ENCODE data around the gene ZNF284. TPM values are rescaled to one million over a fixed set of nuclear protein-coding genes. Genes with fewer than 3 reads are reported as not detected.

ZNF284 gene
- total RNA-seq, 2 experiments from 2014 or later = 1.7 to 1.9 TPM

DNA sequence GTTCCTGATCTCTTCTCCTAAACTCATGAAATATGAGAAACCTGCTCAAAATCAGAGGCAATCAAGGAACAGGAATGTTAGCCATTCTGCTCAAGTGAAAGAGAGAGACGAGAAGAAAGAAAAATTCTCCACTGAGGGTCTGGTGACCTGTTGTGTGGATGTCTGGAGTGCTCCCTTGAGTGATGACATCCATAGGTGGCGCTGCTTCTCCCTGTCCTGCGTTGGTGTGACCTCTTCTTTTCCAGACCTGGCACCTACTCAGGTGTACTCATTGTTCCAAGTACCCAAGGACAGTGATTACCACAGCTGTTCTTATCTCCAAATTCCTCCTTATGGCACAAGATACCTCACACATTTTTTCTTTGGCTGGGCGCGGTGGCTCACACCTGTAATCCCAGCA lies 16.1 kb upstream of the ZNF284 start:
- no peak for DNase-seq
- intact Hi-C loops (cut with micrococcal nuclease) = no loop called here
- Mint-ChIP-seq H3K4me1 (ENCODE audit: low read depth) (peaks cover 18% of the 10 kb centered on the region), H3K36me3 (ENCODE audit: low read depth) (peaks cover 50% of the 10 kb centered on the region), H3K27me3 (no peaks in the 10 kb centered on the region), H3K27ac (no peak overlapping the region), H3K9me3 (peaks cover 8% of the 10 kb centered on the region), H3K4me3 (no peak overlapping the region)
- ChIA-PET CTCF (no interaction called here), POLR2A (no interaction called here)
- ATAC-seq = no peak
- TF ChIP-seq, protein P1, sequence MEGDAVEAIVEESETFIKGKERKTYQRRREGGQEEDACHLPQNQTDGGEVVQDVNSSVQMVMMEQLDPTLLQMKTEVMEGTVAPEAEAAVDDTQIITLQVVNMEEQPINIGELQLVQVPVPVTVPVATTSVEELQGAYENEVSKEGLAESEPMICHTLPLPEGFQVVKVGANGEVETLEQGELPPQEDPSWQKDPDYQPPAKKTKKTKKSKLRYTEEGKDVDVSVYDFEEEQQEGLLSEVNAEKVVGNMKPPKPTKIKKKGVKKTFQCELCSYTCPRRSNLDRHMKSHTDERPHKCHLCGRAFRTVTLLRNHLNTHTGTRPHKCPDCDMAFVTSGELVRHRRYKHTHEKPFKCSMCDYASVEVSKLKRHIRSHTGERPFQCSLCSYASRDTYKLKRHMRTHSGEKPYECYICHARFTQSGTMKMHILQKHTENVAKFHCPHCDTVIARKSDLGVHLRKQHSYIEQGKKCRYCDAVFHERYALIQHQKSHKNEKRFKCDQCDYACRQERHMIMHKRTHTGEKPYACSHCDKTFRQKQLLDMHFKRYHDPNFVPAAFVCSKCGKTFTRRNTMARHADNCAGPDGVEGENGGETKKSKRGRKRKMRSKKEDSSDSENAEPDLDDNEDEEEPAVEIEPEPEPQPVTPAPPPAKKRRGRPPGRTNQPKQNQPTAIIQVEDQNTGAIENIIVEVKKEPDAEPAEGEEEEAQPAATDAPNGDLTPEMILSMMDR (IDR thresholded peaks at IDR 0.05) = no peak

DNA sequence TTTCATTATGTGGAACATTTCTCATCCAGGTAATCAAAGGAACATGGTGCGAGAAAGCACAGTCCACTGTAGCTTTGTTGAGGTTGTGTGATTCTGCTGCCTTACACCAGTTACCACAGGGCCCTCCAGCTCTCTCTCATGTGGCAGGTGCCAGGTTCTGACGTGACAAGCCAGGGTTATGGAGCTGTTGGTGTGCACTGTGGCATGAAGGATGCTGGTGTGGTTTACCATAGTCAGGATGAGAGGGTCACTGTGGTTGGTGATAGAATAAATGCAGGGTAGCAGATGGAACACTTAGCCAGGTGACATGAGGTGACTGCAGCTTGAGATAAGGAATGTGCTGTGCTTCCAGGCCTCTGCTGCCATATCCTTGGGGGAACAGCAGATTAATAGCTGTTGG lies 12.7 kb upstream of the ZNF284 start:
- POLR2A ChIA-PET = no interaction called here

DNA sequence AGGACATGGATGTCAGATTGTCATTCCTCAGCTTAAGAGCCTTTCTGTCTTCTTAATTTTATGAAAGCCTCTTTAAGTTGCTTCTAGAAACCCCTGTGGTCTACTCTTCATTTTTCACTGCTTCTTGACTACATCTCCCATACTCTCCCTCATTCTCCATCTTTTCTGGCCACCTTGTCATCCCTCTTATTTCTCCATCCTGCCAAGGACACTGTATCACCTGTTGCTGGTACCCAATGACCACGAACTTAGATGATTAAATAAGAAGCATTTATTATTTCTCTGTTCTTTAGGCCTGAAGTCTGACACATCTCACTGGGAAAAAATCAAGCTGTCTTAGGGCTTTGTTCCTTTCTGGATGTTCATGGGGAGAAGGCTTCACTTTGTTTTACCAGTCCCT lies 10.9 kb upstream of the ZNF284 start:
- Mint-ChIP-seq H3K36me3 (ENCODE audit: low read depth) (peaks cover 66% of the 10 kb centered on the region), H3K9me3 (peaks cover 16% of the 10 kb centered on the region), H3K27ac (no peak overlapping the region), H3K27me3 (no peaks in the 10 kb centered on the region), H3K4me1 (ENCODE audit: low read depth) (no peaks in the 10 kb centered on the region), H3K4me3 (no peak overlapping the region)
- CTCF ChIA-PET = no interaction called here
- intact Hi-C loops (cut with micrococcal nuclease) = no loop called here
- POLR2A ChIA-PET = interaction anchor here (0.6 kb wide), 1 partner anchor 53 kb away, joined by 5 read pairs; no protein-coding TSS in a partner anchor
- DNase-seq = no peak
- no peak for ATAC-seq
- TF ChIP-seq, protein P1 (IDR thresholded peaks at IDR 0.05) = no peak

More for the DNA sequence above, 12.7 kb upstream of the ZNF284 start:
- TF ChIP-seq, protein P1 (IDR thresholded peaks at IDR 0.05) = no peak
- intact Hi-C loops (cut with micrococcal nuclease) = no loop called here
- Mint-ChIP-seq H3K36me3 (ENCODE audit: low read depth) (peaks cover 68% of the 10 kb centered on the region), H3K4me3 (no peak overlapping the region), H3K27ac (no peak overlapping the region), H3K4me1 (ENCODE audit: low read depth) (no peaks in the 10 kb centered on the region), H3K27me3 (no peaks in the 10 kb centered on the region), H3K9me3 (peaks cover 13% of the 10 kb centered on the region)
- CTCF ChIA-PET = no interaction called here
- DNase-seq (no peak), ATAC-seq (no peak)

DNA sequence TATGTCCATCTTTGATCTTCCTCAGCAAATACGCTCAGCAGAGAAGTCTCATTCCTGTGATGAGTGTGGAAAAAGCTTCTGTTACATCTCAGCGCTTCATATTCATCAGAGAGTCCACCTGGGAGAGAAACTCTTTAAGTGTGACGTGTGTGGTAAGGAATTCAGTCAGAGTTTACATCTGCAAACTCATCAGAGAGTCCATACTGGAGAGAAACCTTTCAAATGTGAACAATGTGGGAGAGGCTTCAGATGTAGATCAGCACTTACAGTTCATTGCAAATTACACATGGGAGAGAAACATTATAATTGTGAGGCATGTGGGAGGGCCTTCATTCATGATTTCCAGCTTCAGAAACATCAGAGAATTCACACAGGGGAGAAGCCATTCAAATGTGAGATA lies 5.7 kb upstream of the ZNF284 start:
- ChIA-PET CTCF (no interaction called here), POLR2A (interaction anchor here (0.9 kb wide), 1 partner anchor 11 kb away, joined by 3 read pairs; no protein-coding TSS in a partner anchor)
- Mint-ChIP-seq H3K4me1 (ENCODE audit: low read depth) (peaks cover 4% of the 10 kb centered on the region), H3K27me3 (no peaks in the 10 kb centered on the region), H3K4me3 (no peak overlapping the region), H3K9me3 (peaks cover 47% of the 10 kb centered on the region), H3K27ac (no peak overlapping the region), H3K36me3 (ENCODE audit: low read depth) (peaks cover 63% of the 10 kb centered on the region)
- TF ChIP-seq, protein P1 (IDR thresholded peaks at IDR 0.05) = no peak
- no peak for DNase-seq
- intact Hi-C loops (cut with micrococcal nuclease) = no loop called here
- no peak for ATAC-seq

DNA sequence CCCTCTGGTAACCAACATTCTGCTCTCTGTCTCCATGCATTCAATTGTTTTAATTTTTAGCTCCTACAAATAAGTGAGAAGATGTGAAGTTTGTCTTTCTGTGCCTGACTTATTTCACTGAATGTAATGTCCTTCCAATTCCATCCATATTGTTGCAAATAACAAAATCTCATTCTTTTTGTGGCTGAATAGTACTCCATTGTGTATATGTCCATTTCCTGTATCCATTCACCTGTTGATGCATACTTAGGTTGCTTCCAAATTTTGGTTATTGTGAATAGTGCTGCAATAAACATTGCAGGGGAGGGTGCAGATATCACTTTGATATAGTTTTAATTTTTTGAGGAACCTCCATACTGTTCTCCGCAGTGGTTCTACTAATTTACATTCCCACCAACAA lies 2.5 kb upstream of the ZNF284 start:
- Mint-ChIP-seq H3K27me3 (no peaks in the 10 kb centered on the region), H3K9me3 (peaks cover 47% of the 10 kb centered on the region), H3K4me1 (ENCODE audit: low read depth) (peaks cover 19% of the 10 kb centered on the region), H3K27ac (no peak overlapping the region), H3K36me3 (ENCODE audit: low read depth) (peaks cover 41% of the 10 kb centered on the region), H3K4me3 (no peak overlapping the region)
- TF ChIP-seq, protein P1 (IDR thresholded peaks at IDR 0.05) = no peak
- DNase-seq (no peak), ATAC-seq (no peak)
- intact Hi-C loops (cut with micrococcal nuclease) = no loop called here
- ChIA-PET CTCF (no interaction called here), POLR2A (no interaction called here)
